A172 (cell line): ENCODE measurements around the gene LDLRAD2. TPM values are rescaled to one million over a fixed set of nuclear protein-coding genes. Genes with fewer than 3 reads are reported as not detected.
"Not testable (repeated sequence)": the region's sequence is repeated elsewhere in the genome, so short reads cannot be mapped to it uniquely, and the experiment has no call there.

Source experiments
- DNase-seq: peaks from one replicate; pipeline ENCODE4 v3.0.0-alpha.2; 2015; ENCODE audit warnings: low spot score
- total RNA-seq: library from RNA; depleted of rRNA; stranded (reverse); fragments of >200 nt; shearing (Covaris generic); gene quantifications from 2 replicates; pipeline ENCODE4 v1.2.3, GENCODE V29; 2014

The LDLRAD2 gene
- total RNA-seq, 1 experiment from 2014 or later, result not detected

- DNase-seq, result no peak
These were observed 12.1 kb downstream of the LDLRAD2 start for GRCh38 chr1:21823980-21824702.

- no peak for DNase-seq
These were observed 12.9 kb downstream of the LDLRAD2 start for GRCh38 chr1:21824926-21825325.

- no peak for DNase-seq
These were observed 13.3 kb downstream of the LDLRAD2 start for GRCh38 chr1:21825393-21825792.

GRCh38 chr1:21826694-21827093, 14.6 kb downstream of the LDLRAD2 start:
- DNase-seq, result not testable (repeated sequence)

- no peak for DNase-seq
These were observed 15.1 kb downstream of the LDLRAD2 start for GRCh38 chr1:21827141-21827679.

- DNase-seq, result no peak
These were observed 16.0 kb downstream of the LDLRAD2 start for GRCh38 chr1:21828075-21828474.

- DNase-seq, result no peak
These were observed 16.6 kb downstream of the LDLRAD2 start for GRCh38 chr1:21828506-21829210.

GRCh38 chr1:21829294-21829693, 17.2 kb downstream of the LDLRAD2 start:
- DNase-seq, result no peak

GRCh38 chr1:21830792-21831453, 18.9 kb downstream of the LDLRAD2 start:
- no peak for DNase-seq

- no peak for DNase-seq
These were observed 19.4 kb downstream of the LDLRAD2 start for GRCh38 chr1:21831454-21831970.

- no peak for DNase-seq
These were observed 21.4 kb downstream of the LDLRAD2 start for GRCh38 chr1:21833392-21833976.

GRCh38 chr1:21834094-21834493, 22.0 kb downstream of the LDLRAD2 start:
- DNase-seq, result no peak

- DNase-seq, result no peak
These were observed 22.6 kb downstream of the LDLRAD2 start for GRCh38 chr1:21834666-21835065.

GRCh38 chr1:21836010-21836409, 23.9 kb downstream of the LDLRAD2 start:
- DNase-seq, result no peak

- DNase-seq, result no peak
These were observed 24.7 kb downstream of the LDLRAD2 start for GRCh38 chr1:21836729-21837128.

GRCh38 chr1:21837476-21837875, 25.4 kb downstream of the LDLRAD2 start:
- no peak for DNase-seq

- no peak for DNase-seq
These were observed 26.5 kb downstream of the LDLRAD2 start for GRCh38 chr1:21838359-21839157.

GRCh38 chr1:21839337-21840037, 27.4 kb downstream of the LDLRAD2 start:
- no peak for DNase-seq

GRCh38 chr1:21840981-21841380, 28.9 kb downstream of the LDLRAD2 start:
- no peak for DNase-seq

GRCh38 chr1:21841852-21842466, 29.9 kb downstream of the LDLRAD2 start:
- no peak for DNase-seq
